ENCODE data around the gene NRXN3.

- TF ChIP-seq CTCF (IDR thresholded peaks at IDR 0.05), result no peak
- no peak for TF ChIP-seq ZBTB33 (IDR thresholded peaks at IDR 0.05; ENCODE audit: borderline replicate concordance, low read depth)
- no peak for TF ChIP-seq EZH2phosphoT487 (IDR thresholded peaks at IDR 0.05; ENCODE audit: borderline replicate concordance, low read depth)
- no peak for TF ChIP-seq TAF1 (IDR thresholded peaks at IDR 0.05; ENCODE audit: borderline replicate concordance, low read depth, low read length)
- no peak for TF ChIP-seq MAX (IDR thresholded peaks at IDR 0.05; ENCODE audit: low read depth)
- no peak for TF ChIP-seq PBX3 (IDR thresholded peaks at IDR 0.05)
- no peak for TF ChIP-seq RXRA (IDR thresholded peaks at IDR 0.05; ENCODE audit: borderline replicate concordance, low read depth)
- no peak for TF ChIP-seq REST (IDR thresholded peaks at IDR 0.05; ENCODE audit: low read depth, low read length)
- TF ChIP-seq CHD2 (IDR thresholded peaks at IDR 0.05; ENCODE audit: low read length, partially characterized antibody), result no peak
Observed at GRCh38 chr14:79822034-79822433, 1651.9 kb downstream of the NRXN3 start.

All from SK-N-SH (cell line).